CD4-positive, alpha-beta T cell treated with Interleukin-4 for 4 hours (primary cell): ENCODE data around the gene TDP1.
A peak's percentile ranks its signal among the peaks of the same experiment; 100 is the strongest.

Experiments
- DNase-seq: peaks from one replicate; pipeline ENCODE4 v3.0.0-alpha.2; 2020

Gene TDP1

GRCh38 chr14:89947344-89947743 is 8.4 kb upstream of the TDP1 start:
- DNase-seq = no peak

DNA sequence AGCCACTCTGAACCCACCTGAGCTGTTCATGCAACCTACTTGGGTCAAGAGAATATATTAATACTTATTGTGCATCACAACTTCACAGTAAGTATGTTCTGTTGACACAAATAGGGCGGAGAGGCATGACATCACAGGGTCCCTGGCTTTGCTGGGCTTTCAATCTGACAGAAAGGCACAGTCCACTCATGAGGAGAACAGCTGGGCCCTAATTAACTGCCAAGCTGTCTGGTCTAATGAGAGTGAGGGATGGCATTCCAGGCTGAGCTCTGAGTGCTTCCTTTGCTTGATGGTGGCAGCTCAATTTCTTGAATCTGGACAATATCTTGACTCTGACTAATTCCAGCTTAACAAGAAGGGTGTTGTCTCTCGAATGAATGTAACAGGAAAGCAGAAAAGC is 3.2 kb upstream of the TDP1 start:
- DNase-seq = no peak

DNA sequence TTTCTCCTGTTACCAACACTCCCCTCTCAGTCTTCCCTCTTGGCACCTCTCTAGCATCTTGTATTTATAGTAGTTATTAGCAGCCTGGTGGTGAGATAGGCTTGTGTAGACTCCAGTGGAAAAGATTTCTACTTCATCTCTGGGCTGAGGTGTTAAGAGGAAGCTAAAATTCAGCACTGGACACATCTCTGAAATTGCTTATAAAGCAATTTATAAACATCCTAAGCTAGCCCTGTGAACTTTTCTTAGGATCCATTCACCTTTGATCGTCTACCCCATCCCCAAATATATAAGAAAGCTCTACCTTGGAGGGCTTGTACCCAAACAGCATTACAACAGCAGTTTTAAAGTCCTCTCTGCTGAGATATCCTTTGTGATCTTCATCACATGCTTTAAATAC is 2.1 kb upstream of the TDP1 start:
- DNase-seq = no peak

DNA sequence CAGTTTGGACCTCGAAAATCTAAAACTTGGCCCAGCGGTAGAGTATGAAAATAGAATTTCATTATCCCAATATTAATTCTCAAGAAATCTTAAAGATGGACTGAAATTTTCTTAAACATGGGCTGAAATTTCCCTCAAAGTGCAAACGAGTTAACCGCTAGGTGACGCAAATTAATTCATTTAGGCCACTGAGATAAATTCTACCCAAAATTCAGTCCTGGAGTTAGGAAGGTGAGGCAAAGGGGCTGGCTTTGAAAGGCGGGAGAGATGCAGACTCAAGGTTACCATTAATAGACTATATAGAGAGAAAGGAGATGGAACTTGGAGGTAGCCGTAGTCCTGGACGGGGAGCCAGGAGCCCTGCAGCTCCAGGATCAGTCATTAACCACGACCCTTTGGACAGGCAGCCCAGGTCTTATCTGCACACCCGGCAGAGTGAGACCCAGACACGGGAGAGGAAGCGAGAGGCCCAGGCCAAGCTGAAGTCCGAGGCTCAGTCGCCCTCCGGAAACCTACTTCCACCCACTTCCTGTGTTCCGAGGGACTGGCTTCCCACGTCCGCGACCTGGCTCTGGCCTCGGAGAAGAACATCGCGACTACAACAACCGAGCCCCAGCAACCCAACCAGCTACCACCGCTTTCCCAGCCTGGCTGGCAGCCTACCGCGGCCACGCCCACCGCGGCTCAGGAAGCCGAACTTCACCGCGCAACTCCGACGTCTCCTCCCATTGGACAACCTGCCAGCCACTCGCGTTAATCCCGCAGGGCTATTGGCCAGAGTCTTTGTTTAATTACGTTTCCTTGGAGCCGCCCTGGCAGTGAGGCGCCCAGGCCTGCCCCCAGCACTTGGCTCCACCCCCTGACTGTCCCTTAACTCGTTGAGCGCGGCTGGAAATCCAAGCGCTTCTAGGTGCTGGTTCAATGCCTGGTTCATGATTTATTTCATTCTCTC is 1.4 kb upstream of the TDP1 start, which contains the start of gene EFCAB11:
Gene EFCAB11 (minus strand): TSS at position 661 of the 952 bp plus-strand sequence. CDS start 70 bp downstream, at position 591.
- peak; percentile 97 for DNase-seq

GRCh38 chr14:89955022-89955744 is 544 bp upstream of the TDP1 start:
- DNase-seq = no peak

- DNase-seq = no peak
Measured at GRCh38 chr14:89956661-89957009, 908 bp downstream of the TDP1 start.

DNA sequence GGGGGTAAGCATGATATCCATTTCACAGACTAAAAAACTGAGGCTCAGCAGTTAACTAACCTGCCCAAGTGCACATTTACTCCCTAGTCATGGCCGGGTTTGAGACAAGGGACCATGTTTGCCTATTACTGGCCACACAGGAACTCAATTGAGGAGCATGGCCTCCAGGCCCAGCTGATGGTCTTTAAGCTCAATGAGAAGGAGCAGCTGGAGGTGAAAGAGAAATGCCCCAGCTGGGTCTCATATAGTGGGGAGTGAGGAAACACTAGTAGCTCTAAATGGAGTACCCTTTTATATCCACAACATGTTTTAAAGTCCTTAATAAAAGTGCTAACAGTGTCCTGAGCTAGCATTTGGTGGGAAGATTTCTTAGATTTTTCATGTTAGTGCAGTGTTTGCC is 1.6 kb downstream of the TDP1 start:
- no peak for DNase-seq

- DNase-seq = no peak
Measured at GRCh38 chr14:89957791-89958190, 2.1 kb downstream of the TDP1 start.

GRCh38 chr14:89958966-89959365 is 3.2 kb downstream of the TDP1 start:
- DNase-seq = no peak

GRCh38 chr14:89959853-89960445 is 4.2 kb downstream of the TDP1 start:
- DNase-seq = peak; percentile 41

DNA sequence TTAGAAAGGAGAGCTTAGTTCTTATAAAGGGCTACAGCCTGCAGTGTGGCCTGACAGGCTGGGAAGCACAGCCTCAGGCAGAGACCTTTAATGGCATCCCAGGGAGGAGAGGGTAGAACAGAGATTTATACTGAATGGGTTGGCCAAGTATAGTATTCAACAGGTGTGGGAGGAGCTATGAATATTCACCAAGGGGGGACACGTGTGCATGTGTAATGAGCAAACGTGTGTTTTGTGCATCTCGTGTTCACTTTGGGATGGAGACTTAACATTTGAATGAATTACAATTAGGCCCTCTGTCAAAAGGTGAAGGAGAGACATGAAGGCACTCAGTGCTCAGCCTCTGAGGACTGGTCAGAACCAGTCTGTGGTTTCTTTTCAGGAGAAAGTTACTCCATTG is 5.2 kb downstream of the TDP1 start:
- no peak for DNase-seq

DNA sequence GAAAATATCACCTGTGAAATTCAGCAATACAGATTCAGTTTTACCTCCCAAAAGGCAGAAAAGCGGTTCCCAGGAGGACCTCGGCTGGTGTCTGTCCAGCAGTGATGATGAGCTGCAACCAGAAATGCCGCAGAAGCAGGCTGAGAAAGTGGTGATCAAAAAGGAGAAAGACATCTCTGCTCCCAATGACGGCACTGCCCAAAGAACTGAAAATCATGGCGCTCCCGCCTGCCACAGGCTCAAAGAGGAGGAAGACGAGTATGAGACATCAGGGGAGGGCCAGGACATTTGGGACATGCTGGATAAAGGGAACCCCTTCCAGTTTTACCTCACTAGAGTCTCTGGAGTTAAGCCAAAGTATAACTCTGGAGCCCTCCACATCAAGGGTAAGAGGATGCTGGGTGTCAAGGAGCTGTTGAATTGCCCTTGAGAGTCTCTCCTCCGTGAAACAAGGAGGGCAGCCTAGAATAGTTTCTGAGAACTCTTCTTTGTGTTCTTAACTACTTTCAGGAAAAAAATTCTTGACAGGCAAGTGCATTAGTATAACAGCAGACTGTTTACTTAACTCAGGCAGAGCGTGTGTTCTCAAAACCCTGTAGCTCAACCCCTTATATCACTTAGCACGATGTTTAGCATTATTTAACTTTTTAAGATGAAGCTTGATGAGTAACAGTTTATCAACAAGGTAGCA is 7.7 kb downstream of the TDP1 start:
- no peak for DNase-seq

DNA sequence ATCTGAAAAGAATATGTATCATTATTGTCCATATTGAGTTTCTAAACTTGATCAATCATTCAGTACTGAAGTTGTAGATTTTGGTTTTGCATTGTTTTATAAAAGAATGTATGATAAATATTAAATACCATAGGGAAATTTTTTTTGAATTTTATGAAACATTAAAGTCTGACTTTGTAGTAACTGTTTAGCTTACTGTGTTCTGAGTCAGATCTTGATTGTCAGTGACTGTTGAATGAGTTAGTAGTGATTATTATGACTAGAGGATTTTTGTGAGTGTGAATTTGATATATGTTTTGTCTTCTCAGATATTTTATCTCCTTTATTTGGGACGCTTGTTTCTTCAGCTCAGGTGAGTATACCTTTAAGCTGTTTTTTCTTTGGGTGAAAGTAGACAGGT is 10.1 kb downstream of the TDP1 start:
- DNase-seq = no peak

GRCh38 chr14:89973234-89973823 is 17.6 kb downstream of the TDP1 start:
- DNase-seq = peak; percentile 46

- no peak for DNase-seq
Measured at GRCh38 chr14:89977668-89978067, 21.9 kb downstream of the TDP1 start.

GRCh38 chr14:89978656-89979055 is 22.9 kb downstream of the TDP1 start:
- DNase-seq = no peak

DNA sequence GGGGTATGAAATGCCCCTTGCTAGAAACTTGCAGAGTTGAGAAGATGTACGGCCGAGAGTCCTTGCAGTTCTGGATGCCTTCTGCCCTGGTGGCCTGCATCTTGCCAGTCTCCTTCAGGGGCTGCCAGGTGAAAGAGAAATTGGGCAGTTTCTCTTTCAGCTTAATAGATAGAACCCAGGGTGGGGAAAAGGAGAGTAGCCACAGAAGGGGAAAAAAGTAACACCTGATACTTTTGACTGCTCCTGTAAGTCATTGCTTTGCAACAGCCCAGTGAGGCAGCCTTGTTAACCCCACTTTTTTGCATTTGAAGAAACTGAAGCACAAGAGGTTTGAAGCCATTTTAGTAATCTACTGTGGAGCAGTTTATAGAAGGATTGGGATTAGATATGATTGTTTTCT is 27.6 kb downstream of the TDP1 start:
- no peak for DNase-seq

GRCh38 chr14:89986462-89987160 is 30.9 kb downstream of the TDP1 start:
- no peak for DNase-seq

DNA sequence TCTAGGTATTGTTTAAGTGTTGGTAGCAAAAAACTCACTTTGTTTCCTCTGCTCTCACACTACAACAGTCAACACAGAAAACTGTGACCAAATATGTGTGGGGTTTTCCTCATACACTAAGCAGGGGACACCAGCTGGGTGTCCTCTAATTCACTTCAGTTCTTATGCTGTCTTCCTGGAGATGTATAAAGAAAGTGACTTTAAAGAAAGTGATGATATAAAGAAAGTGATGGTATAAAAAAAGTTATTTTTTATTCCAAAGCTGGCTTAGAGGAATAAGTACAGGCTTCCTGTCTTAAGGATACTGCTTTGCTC is 31.4 kb downstream of the TDP1 start:
- DNase-seq = no peak

GRCh38 chr14:89988787-89989186 is 33.1 kb downstream of the TDP1 start:
- DNase-seq = no peak

GRCh38 chr14:89990218-89990617 is 34.5 kb downstream of the TDP1 start:
- no peak for DNase-seq

- DNase-seq = no peak
Measured at GRCh38 chr14:89990623-89991275, 35.0 kb downstream of the TDP1 start.
